GM21717 (cell line): ENCODE measurements around the gene GDI1.

Experiments
- ATAC-seq: cut with Tn5 transposase; IDR thresholded peaks from one replicate; pipeline ENCODE4 v1.9.1; 2021; ENCODE audit warnings: mild to moderate bottlenecking, moderate library complexity; ENCODE audit not compliant: unreplicated experiment

The GDI1 gene

DNA sequence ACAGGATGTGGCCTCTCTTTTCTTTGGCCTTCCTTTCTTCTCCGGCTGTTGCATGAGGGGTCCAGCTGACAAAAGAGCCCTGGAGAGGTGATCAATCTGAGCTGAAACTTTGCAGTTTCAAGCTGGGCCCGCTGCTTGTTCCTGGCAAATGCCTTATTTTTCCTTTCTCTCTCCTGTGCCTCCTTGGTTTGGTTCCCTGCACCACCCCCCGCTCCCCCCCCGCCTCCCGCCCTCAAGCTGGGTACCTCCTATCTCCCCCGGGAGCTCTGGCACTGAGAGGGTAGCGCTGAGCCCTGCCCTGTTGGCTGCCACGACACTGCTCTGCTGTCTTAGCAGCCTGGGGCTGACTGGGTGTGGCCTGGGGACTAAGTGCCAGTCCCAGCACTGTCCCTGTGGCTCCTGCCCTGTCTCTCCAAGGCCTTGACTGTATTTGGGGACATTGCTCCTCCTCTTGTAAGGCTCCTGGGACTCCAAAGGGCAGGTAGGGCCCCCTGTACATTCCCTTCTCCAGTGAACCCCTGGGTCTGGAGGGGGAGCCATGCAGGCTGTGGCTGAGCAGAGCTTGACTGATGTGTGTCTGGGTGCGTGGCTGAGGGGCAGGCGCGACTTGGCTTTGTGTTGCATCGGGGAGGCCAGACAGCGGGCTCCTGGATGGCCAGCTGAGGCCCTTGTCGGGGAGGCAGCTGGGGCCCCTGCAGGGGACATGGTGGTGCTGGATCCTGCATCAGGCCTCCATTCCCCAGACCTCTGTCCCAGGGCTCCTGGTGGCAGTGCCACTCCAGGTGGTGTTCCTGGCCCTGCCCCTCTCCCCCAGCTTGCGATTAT, 22.2 kb downstream of the GDI1 start:
- no peak for ATAC-seq

- ATAC-seq, result no peak
Measured at GRCh38 chrX:154459832-154460231, 22.9 kb downstream of the GDI1 start.

DNA sequence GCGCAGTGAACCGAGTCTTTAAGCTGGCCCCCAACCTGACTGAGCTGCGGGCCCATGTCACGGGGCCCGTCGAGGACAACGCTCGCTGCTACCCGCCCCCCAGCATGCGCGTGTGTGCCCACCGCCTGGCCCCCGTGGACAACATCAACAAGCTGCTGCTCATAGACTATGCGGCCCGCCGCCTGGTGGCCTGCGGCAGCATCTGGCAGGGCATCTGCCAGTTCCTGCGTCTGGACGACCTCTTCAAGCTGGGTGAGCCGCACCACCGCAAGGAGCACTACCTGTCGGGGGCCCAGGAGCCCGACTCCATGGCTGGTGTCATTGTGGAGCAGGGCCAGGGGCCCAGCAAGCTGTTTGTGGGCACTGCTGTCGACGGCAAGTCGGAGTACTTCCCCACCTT, 23.4 kb downstream of the GDI1 start:
- ATAC-seq, result no peak

GRCh38 chrX:154462396-154462795, 25.4 kb downstream of the GDI1 start:
- no peak for ATAC-seq

GRCh38 chrX:154463611-154464220, 26.8 kb downstream of the GDI1 start:
- no peak for ATAC-seq

DNA sequence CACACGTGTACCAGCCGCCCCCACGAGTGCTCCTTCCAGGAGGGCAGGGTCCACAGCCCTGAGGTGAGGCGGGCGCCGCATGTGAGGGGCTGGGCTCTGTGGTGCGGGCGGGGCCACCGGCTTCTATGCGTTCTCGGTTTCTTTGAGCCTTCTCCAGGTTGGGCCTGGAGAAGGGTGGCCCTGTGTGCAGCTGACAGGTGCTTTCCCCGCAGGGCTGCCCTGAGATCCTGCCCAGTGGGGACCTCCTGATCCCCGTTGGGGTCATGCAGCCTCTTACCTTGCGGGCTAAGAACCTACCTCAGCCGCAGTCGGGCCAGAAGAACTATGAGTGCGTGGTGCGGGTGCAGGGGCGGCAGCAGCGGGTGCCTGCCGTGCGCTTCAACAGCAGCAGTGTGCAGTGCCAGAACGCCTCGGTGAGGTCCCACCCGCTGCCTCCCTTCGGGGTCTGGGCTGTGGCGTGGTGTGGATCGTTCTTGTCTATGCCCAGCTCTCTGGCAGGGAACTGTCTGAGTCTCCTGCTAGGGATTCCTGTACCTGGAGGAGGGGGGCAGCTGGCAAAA, 27.9 kb downstream of the GDI1 start:
- ATAC-seq, result no peak

- ATAC-seq, result no peak
Measured at GRCh38 chrX:154465601-154466000, 28.6 kb downstream of the GDI1 start.

- no peak for ATAC-seq
Measured at GRCh38 chrX:154466036-154466435, 29.1 kb downstream of the GDI1 start.

DNA sequence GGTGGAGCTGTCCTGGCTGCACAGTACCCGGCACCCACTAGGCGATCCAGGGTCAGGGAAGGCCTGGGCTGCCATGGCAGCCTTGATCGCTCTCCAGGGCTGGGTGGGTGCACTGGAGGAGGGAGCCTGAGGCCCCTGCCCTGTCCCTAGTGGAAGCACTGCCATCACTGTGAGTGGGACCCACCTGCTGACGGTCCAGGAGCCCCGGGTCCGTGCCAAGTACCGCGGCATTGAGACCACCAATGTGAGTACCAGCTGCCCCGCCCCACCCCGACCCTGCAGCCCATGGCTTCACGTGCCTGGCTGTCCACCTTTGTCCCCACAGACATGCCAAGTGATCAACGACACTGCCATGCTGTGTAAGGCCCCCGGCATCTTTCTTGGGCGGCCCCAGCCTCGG, 30.0 kb downstream of the GDI1 start:
- ATAC-seq, result no peak

DNA sequence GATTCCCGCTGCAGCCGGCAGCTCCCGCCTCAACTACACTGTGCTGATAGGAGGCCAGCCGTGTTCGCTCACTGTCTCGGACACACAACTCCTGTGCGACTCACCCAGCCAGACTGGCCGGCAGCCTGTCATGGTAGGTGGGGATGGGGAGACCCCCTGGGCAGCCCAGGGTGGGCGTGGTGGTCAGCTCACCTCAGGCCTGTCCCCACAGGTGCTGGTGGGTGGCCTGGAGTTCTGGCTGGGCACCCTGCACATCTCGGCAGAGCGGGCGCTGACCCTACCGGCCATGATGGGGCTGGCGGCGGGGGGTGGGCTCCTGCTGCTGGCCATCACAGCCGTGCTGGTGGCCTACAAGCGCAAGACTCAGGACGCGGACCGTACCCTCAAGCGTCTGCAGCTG, 30.6 kb downstream of the GDI1 start:
- no peak for ATAC-seq

- ATAC-seq, result no peak
Measured at GRCh38 chrX:154468217-154468616, 31.3 kb downstream of the GDI1 start.

DNA sequence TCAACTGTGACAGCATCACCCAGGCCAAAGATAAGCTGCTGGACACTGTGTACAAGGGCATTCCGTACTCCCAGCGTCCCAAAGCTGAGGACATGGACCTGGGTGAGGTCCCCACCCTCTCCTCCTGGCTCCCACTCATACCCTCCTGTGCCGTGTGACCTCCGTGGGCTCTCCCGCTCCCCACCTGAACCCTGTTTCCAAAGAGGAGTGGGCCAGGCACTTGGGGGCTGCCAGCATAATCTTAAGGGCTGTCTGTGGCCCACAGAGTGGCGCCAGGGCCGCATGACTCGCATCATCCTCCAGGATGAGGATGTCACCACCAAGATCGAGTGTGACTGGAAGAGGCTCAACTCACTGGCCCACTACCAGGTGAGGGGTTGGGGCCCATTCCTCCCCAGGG, 32.2 kb downstream of the GDI1 start:
- no peak for ATAC-seq

- ATAC-seq, result no peak
Measured at GRCh38 chrX:154469880-154470279, 32.9 kb downstream of the GDI1 start.

DNA sequence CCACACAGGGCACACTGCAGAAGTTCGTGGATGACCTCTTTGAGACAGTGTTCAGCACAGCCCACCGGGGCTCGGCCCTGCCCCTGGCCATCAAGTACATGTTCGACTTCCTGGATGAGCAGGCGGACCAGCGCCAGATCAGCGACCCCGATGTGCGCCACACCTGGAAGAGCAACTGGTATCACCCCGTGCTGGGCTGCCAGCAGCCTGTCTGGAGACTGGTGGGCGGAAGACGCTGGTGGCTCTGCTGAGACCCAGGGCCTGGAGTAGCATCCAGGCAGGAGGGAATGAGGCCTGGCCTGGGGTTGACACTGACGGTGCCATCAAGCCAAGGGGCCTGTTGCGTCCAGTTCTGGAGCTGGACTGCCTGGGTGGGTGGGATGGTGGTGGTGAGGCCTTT, 33.5 kb downstream of the GDI1 start:
- no peak for ATAC-seq

DNA sequence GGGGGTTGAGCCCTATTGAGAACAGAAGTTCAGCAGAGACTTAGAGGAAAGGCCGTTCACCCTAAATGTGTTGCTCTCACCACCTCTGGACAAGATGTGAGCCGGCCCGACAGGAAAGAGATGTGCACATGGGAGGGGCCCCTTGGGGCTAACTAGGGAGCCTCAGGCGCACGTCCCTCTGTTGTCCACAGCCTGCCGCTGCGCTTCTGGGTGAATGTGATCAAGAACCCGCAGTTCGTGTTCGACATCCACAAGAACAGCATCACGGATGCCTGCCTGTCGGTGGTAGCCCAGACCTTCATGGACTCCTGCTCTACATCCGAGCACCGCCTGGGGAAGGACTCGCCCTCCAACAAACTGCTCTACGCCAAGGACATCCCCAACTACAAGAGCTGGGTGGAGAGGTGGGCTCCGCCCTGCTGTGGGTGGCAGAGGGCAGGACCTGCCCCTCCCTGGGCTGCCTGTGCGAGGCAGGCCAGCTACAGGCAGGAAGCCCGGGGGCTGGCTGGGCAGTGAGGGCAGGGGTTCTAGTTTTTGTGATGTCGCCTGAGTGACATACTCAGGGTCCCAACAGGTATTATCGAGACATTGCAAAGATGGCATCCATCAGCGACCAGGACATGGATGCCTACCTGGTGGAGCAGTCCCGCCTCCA, 34.1 kb downstream of the GDI1 start:
- ATAC-seq, result no peak

DNA sequence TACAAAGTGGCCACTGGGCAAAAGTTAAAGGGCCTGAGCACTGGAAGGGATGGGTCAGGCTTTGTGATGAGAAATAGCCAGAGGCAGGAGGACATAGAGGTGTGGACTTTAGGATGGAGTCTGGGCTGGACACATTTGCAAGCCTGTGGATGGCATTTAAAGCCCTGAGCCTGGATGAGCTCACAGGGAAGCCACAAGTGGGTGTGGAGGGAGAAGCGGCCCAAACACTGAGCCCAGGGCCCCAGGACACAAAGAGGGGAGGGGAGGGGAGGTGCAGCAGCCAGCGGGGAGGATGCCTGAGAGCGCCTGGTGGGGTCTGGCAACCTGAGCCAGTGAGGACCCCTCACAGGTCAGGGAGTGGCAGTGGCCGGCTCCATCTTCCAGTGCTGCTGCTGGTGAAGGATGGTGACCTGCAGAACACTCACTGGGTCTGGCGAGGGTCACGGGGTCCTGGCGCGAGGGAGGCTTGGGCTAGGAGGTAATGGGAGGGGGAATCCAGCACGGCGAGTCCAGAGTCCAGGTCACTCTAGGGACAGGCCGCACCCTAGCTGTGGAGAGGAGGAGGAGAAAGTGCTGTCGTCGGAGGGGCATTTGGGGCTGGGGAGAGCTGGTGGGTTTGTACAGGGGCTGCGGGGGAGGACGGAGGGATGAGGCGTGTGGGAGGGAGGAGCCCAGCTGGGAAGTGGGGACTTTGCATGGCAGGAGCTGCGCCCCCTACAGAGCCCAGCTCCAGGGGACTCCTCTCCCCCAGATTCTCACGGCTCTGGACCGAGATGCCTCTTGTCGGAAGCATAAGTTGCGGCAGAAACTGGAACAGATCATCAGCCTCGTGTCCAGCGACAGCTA, 35.1 kb downstream of the GDI1 start:
- ATAC-seq, result no peak

- ATAC-seq, result no peak
Measured at GRCh38 chrX:154472685-154473632, 36.0 kb downstream of the GDI1 start.

DNA sequence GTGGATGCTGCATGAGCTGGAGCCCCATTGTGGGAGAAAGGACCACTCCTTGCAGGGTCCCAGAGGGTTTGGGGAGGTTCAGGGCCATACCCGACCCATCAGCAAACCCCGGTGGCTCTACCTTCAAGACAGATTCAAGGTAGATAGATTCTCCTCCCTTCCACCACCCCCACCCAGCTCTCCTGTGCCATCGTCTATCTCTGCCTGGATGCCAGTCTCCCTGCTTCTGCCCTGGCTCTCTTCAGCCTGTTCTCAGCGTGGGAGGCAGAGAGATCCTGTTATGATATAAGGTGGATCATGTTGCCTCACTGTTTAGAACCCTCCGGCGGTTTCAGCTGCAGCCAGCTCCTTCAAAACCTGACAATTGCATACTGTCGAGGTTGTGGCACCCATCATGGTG, 36.7 kb downstream of the GDI1 start:
- no peak for ATAC-seq

- ATAC-seq, result no peak
Measured at GRCh38 chrX:154476821-154477220, 39.9 kb downstream of the GDI1 start.
